Activated naive CD8-positive, alpha-beta T cell (primary cell): Measurements from ENCODE around the gene GPC6.

Experiments used
- H3K27ac Mint-ChIP-seq: one replicate; pipeline ENCODE4 v1.8.0; 2021; ENCODE audit warnings: mixed read lengths
- H3K27me3 Mint-ChIP-seq: one replicate; pipeline ENCODE4 v1.8.0; 2021; ENCODE audit warnings: mixed read lengths
- H3K36me3 Mint-ChIP-seq: one replicate; pipeline ENCODE4 v1.8.0; 2021; ENCODE audit warnings: mixed read lengths
- H3K4me1 Mint-ChIP-seq: one replicate; pipeline ENCODE4 v1.8.0; 2021; ENCODE audit warnings: low read depth, mixed read lengths
- H3K4me3 Mint-ChIP-seq: one replicate; pipeline ENCODE4 v1.8.0; 2021; ENCODE audit warnings: mild to moderate bottlenecking, mixed read lengths
- H3K9me3 Mint-ChIP-seq: one replicate; pipeline ENCODE4 v1.8.0; 2021; ENCODE audit warnings: low read depth, mixed read lengths

GPC6 gene

GRCh38 chr13:93847162-93847561 is 620.6 kb downstream of the GPC6 start:
- Mint-ChIP-seq H3K4me3 (no peak overlapping the region), H3K9me3 (no peaks in the 10 kb centered on the region), H3K36me3 (no peaks in the 10 kb centered on the region), H3K27me3 (no peaks in the 10 kb centered on the region), H3K27ac (no peak overlapping the region), H3K4me1 (no peaks in the 10 kb centered on the region)

GRCh38 chr13:93848247-93848646 is 621.6 kb downstream of the GPC6 start:
- H3K36me3 Mint-ChIP-seq, result no peaks in the 10 kb centered on the region
- no peak overlapping the region for H3K4me3 Mint-ChIP-seq
- no peaks in the 10 kb centered on the region for H3K27me3 Mint-ChIP-seq
- H3K27ac Mint-ChIP-seq, result no peak overlapping the region
- H3K4me1 Mint-ChIP-seq, result no peaks in the 10 kb centered on the region
- no peaks in the 10 kb centered on the region for H3K9me3 Mint-ChIP-seq

GRCh38 chr13:93851236-93851635 is 624.6 kb downstream of the GPC6 start:
- no peaks in the 10 kb centered on the region for H3K4me1 Mint-ChIP-seq
- H3K4me3 Mint-ChIP-seq, result no peak overlapping the region
- H3K9me3 Mint-ChIP-seq, result no peaks in the 10 kb centered on the region
- no peak overlapping the region for H3K27ac Mint-ChIP-seq
- peaks cover 6% of the 10 kb centered on the region for H3K27me3 Mint-ChIP-seq
- H3K36me3 Mint-ChIP-seq, result no peaks in the 10 kb centered on the region

- peaks cover 6% of the 10 kb centered on the region for H3K27me3 Mint-ChIP-seq
- H3K36me3 Mint-ChIP-seq, result no peaks in the 10 kb centered on the region
- H3K4me1 Mint-ChIP-seq, result no peaks in the 10 kb centered on the region
- H3K4me3 Mint-ChIP-seq, result no peak overlapping the region
- H3K9me3 Mint-ChIP-seq, result no peaks in the 10 kb centered on the region
- no peak overlapping the region for H3K27ac Mint-ChIP-seq
Measured at GRCh38 chr13:93853912-93854311, 627.3 kb downstream of the GPC6 start.

GRCh38 chr13:93857126-93857525 is 630.5 kb downstream of the GPC6 start:
- no peak overlapping the region for H3K27ac Mint-ChIP-seq
- H3K4me1 Mint-ChIP-seq, result no peaks in the 10 kb centered on the region
- no peaks in the 10 kb centered on the region for H3K9me3 Mint-ChIP-seq
- H3K36me3 Mint-ChIP-seq, result no peaks in the 10 kb centered on the region
- no peak overlapping the region for H3K4me3 Mint-ChIP-seq
- H3K27me3 Mint-ChIP-seq, result peaks cover 6% of the 10 kb centered on the region

GRCh38 chr13:93859716-93860115 is 633.1 kb downstream of the GPC6 start:
- Mint-ChIP-seq H3K36me3 (no peaks in the 10 kb centered on the region), H3K9me3 (no peaks in the 10 kb centered on the region), H3K27me3 (peaks cover 5% of the 10 kb centered on the region), H3K27ac (no peak overlapping the region), H3K4me3 (no peak overlapping the region), H3K4me1 (no peaks in the 10 kb centered on the region)

GRCh38 chr13:93861818-93862217 is 635.2 kb downstream of the GPC6 start:
- no peaks in the 10 kb centered on the region for H3K9me3 Mint-ChIP-seq
- H3K27me3 Mint-ChIP-seq, result no peaks in the 10 kb centered on the region
- no peaks in the 10 kb centered on the region for H3K36me3 Mint-ChIP-seq
- no peak overlapping the region for H3K27ac Mint-ChIP-seq
- H3K4me3 Mint-ChIP-seq, result no peak overlapping the region
- H3K4me1 Mint-ChIP-seq, result no peaks in the 10 kb centered on the region

GRCh38 chr13:93862259-93862658 is 635.7 kb downstream of the GPC6 start:
- H3K27me3 Mint-ChIP-seq, result no peaks in the 10 kb centered on the region
- H3K27ac Mint-ChIP-seq, result no peak overlapping the region
- no peak overlapping the region for H3K4me3 Mint-ChIP-seq
- no peaks in the 10 kb centered on the region for H3K9me3 Mint-ChIP-seq
- no peaks in the 10 kb centered on the region for H3K4me1 Mint-ChIP-seq
- no peaks in the 10 kb centered on the region for H3K36me3 Mint-ChIP-seq

GRCh38 chr13:93865235-93865634 is 638.6 kb downstream of the GPC6 start:
- H3K9me3 Mint-ChIP-seq, result no peaks in the 10 kb centered on the region
- H3K27me3 Mint-ChIP-seq, result peaks cover 1% of the 10 kb centered on the region
- H3K4me1 Mint-ChIP-seq, result no peaks in the 10 kb centered on the region
- no peaks in the 10 kb centered on the region for H3K36me3 Mint-ChIP-seq
- H3K4me3 Mint-ChIP-seq, result no peak overlapping the region
- no peak overlapping the region for H3K27ac Mint-ChIP-seq

GRCh38 chr13:93867481-93867880 is 640.9 kb downstream of the GPC6 start:
- H3K4me1 Mint-ChIP-seq, result no peaks in the 10 kb centered on the region
- peaks cover 1% of the 10 kb centered on the region for H3K27me3 Mint-ChIP-seq
- no peak overlapping the region for H3K27ac Mint-ChIP-seq
- no peak overlapping the region for H3K4me3 Mint-ChIP-seq
- no peaks in the 10 kb centered on the region for H3K9me3 Mint-ChIP-seq
- H3K36me3 Mint-ChIP-seq, result no peaks in the 10 kb centered on the region

- Mint-ChIP-seq H3K27me3 (peaks cover 1% of the 10 kb centered on the region), H3K4me1 (no peaks in the 10 kb centered on the region), H3K36me3 (no peaks in the 10 kb centered on the region), H3K27ac (no peak overlapping the region), H3K4me3 (no peak overlapping the region), H3K9me3 (no peaks in the 10 kb centered on the region)
Measured at GRCh38 chr13:93872376-93872775, 645.8 kb downstream of the GPC6 start.

- H3K9me3 Mint-ChIP-seq, result no peaks in the 10 kb centered on the region
- no peak overlapping the region for H3K27ac Mint-ChIP-seq
- H3K4me1 Mint-ChIP-seq, result no peaks in the 10 kb centered on the region
- no peaks in the 10 kb centered on the region for H3K36me3 Mint-ChIP-seq
- no peak overlapping the region for H3K4me3 Mint-ChIP-seq
- H3K27me3 Mint-ChIP-seq, result peaks cover 1% of the 10 kb centered on the region
Measured at GRCh38 chr13:93872786-93873347, 646.3 kb downstream of the GPC6 start.

GRCh38 chr13:93875547-93875946 is 648.9 kb downstream of the GPC6 start:
- Mint-ChIP-seq H3K4me1 (no peaks in the 10 kb centered on the region), H3K27me3 (no peaks in the 10 kb centered on the region), H3K27ac (no peak overlapping the region), H3K9me3 (peaks cover 4% of the 10 kb centered on the region), H3K4me3 (no peak overlapping the region), H3K36me3 (no peaks in the 10 kb centered on the region)

GRCh38 chr13:93876236-93876635 is 649.6 kb downstream of the GPC6 start:
- H3K27me3 Mint-ChIP-seq, result no peaks in the 10 kb centered on the region
- no peaks in the 10 kb centered on the region for H3K36me3 Mint-ChIP-seq
- H3K4me1 Mint-ChIP-seq, result no peaks in the 10 kb centered on the region
- H3K27ac Mint-ChIP-seq, result no peak overlapping the region
- H3K9me3 Mint-ChIP-seq, result peaks cover 4% of the 10 kb centered on the region
- no peak overlapping the region for H3K4me3 Mint-ChIP-seq

GRCh38 chr13:93878675-93879074 is 652.1 kb downstream of the GPC6 start:
- H3K27me3 Mint-ChIP-seq, result no peaks in the 10 kb centered on the region
- H3K9me3 Mint-ChIP-seq, result peaks cover 4% of the 10 kb centered on the region
- H3K27ac Mint-ChIP-seq, result no peak overlapping the region
- H3K36me3 Mint-ChIP-seq, result no peaks in the 10 kb centered on the region
- no peaks in the 10 kb centered on the region for H3K4me1 Mint-ChIP-seq
- H3K4me3 Mint-ChIP-seq, result no peak overlapping the region

GRCh38 chr13:93881411-93881810 is 654.8 kb downstream of the GPC6 start:
- no peaks in the 10 kb centered on the region for H3K36me3 Mint-ChIP-seq
- H3K27me3 Mint-ChIP-seq, result peaks cover 3% of the 10 kb centered on the region
- no peak overlapping the region for H3K4me3 Mint-ChIP-seq
- H3K9me3 Mint-ChIP-seq, result peaks cover 4% of the 10 kb centered on the region
- no peaks in the 10 kb centered on the region for H3K4me1 Mint-ChIP-seq
- no peak overlapping the region for H3K27ac Mint-ChIP-seq
